ENCODE data around the gene FPGS.

GRCh38 chr9:127854960-127855359 lies 52.3 kb downstream of the FPGS start:
- TF ChIP-seq GATA3 (IDR thresholded peaks at IDR 0.05; ENCODE audit: low read depth, low read length): no peak
- TF ChIP-seq GATA2 (IDR thresholded peaks at IDR 0.05; ENCODE audit: low read depth, low read length): no peak

Measured in SH-SY5Y (cell line).